Stimulated activated CD8-positive, alpha-beta memory T cell treated with anti-CD3 and anti-CD28 coated beads, Interleukin-7, amount 100 ng/mL, for 1 hour (primary cell): Measurements from ENCODE around the gene TUBB6.

Experiments used
- DNase-seq, 2 donors: peaks; one replicate each; pipeline ENCODE4 v3.0.0-alpha.2; 2020; ENCODE audit warnings: low read depth in 2 of 2

TUBB6 gene

DNA sequence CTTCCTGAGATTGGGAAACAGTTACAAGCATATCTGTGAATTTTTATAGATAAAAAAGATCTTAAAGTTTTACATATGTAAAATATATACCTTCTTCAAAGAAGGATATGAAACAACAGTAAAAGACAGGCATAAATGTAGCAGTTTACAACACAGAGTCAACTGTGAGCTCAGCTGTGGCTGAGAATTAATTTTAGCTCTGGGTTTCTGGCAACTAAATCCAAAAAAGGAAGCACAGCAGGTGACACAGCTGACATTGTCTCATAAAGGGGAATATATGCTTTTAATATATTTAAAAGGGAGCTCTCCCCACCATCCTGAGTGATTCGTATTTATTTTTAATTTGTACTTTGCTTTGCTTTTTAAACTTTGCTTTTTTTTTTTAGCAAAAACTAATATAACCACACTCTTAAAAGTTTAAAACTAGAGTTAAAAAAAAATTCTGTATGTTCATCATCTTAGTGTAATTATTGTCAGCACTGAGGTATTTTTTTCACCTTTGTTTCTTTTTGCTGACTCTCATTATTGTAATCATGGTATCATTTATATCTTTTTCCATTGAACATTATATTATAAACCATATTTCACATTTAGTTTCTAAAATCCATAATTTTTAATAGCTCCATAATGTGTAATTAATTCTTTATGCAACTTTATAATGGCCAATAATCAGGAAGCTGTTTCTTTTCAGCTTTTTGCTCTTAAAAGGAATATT lies 6.7 kb downstream of the TUBB6 start:
- no peak for DNase-seq

GRCh38 chr18:12315490-12315889 lies 7.4 kb downstream of the TUBB6 start:
- no peak for DNase-seq

GRCh38 chr18:12315911-12316310 lies 7.9 kb downstream of the TUBB6 start:
- no peak for DNase-seq

GRCh38 chr18:12317664-12318333 lies 9.8 kb downstream of the TUBB6 start:
- DNase-seq = no peak

DNA sequence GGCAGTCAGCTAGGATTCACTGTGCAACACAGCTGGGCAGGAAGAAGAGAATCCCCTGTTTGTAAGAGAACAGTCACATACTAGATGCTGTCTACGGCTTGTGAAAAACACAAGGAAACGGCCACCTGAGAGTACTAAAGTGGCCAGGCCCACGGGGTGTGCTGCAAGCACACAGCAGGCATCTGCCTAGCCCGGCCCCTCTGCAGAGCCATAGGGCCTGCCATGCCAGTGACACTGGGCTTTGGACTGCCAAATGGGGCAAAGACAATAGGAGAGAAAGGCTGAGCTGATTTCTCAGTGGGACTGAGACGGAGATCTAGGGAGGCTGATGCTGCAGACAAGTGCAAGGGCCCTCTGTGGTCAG lies 10.3 kb downstream of the TUBB6 start:
- no peak for DNase-seq

DNA sequence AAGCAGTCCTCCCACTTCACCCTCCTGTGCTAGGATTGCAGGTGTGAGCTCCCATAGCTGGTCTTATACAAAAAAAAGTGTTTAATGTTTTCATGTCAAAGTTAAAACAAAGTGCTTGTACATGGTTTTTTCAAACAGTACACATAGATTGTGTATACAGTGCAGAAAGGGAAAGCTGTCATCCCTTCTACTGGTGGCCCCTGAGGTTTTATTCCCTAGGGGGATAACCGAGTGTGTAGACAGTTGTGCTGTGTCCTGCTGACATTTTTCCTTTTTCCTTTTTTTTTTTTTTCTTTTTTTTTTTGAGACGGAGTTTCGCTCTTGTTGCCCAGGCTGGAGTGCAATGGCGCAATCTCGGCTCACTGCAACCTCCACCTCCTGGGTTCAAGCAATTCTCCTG lies 10.8 kb downstream of the TUBB6 start:
- DNase-seq = no peak

DNA sequence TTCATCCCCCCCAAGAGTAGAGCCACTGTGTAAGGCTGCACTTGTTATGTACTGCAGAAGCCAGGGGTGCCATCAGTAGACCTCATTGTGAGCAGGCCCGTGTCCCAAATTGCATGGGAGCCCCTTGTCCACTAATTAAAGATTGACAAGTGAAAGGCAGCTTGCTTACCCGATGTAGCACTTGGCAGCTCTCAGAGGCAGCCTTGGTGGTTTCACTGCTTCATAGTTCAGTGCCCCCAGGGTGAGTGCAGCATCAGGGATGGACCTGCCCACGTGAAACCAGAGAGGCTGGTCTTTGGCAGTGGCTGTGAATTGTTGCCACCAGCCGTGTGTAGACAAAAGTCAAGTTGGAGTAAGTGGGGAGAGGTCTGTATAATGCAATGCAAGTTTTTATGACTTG lies 13.3 kb downstream of the TUBB6 start:
- no peak for DNase-seq

DNA sequence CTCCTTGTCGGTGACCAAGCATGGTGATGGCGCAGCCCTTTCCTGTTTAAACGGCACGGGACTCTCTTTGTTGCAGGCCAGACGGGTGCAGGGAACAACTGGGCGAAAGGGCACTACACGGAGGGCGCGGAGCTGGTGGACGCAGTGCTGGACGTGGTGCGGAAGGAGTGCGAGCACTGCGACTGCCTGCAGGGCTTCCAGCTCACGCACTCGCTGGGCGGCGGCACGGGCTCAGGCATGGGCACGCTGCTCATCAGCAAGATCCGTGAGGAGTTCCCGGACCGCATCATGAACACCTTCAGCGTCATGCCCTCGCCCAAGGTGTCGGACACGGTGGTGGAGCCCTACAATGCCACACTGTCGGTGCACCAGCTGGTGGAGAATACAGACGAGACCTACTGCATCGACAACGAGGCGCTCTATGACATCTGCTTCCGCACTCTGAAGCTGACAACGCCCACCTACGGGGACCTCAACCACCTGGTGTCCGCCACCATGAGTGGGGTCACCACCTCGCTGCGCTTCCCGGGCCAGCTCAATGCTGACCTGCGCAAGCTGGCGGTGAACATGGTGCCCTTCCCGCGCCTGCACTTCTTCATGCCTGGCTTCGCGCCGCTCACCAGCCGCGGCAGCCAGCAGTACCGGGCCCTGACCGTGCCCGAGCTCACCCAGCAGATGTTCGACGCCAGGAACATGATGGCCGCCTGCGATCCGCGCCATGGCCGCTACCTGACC lies 17.1 kb downstream of the TUBB6 start:
- no peak for DNase-seq

DNA sequence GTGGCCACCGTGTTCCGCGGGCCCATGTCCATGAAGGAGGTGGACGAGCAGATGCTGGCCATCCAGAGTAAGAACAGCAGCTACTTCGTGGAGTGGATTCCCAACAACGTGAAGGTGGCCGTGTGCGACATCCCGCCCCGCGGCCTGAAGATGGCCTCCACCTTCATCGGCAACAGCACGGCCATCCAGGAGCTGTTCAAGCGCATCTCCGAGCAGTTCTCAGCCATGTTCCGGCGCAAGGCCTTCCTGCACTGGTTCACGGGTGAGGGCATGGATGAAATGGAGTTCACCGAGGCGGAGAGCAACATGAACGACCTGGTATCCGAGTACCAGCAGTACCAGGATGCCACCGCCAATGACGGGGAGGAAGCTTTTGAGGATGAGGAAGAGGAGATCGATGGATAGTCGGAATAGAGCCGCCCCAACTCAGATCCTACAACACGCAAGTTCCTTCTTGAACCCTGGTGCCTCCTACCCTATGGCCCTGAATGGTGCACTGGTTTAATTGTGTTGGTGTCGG lies 17.7 kb downstream of the TUBB6 start:
- DNase-seq = no peak

GRCh38 chr18:12326711-12327460 lies 18.8 kb downstream of the TUBB6 start:
- DNase-seq = no peak

- peak; percentile 32 to 60 for DNase-seq
Measured at GRCh38 chr18:12327510-12328178, 19.6 kb downstream of the TUBB6 start.

GRCh38 chr18:12328179-12328823 lies 20.3 kb downstream of the TUBB6 start:
- no peak for DNase-seq

DNA sequence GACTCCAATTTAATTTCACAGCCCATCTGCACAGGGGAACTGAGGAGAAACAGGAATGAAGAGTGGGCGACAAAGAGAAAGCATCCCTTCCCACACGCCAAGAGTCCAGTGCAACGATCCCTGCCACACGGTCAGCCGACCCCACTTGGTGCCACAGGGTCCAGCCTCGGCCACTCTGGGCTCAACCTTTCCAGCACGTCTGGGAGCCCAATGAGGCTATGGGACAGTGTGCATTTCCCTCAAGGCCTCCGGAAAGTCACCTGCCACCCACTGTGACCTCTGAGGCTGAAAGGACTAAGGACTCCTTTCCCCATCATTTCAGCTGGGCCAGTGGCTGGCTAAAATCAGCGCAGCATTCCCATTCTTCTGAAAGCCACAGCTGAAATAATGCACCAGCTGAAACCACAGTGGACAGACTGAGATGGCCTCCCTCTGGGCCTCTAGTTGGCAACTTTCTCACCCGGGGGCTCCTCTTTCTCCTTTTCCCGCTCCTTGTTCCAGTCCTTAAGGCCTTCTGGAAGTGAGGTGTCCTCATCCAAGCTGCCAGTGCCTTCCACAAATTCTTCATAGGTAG lies 21.2 kb downstream of the TUBB6 start:
- no peak for DNase-seq

GRCh38 chr18:12330766-12331165 lies 22.7 kb downstream of the TUBB6 start:
- no peak for DNase-seq

DNA sequence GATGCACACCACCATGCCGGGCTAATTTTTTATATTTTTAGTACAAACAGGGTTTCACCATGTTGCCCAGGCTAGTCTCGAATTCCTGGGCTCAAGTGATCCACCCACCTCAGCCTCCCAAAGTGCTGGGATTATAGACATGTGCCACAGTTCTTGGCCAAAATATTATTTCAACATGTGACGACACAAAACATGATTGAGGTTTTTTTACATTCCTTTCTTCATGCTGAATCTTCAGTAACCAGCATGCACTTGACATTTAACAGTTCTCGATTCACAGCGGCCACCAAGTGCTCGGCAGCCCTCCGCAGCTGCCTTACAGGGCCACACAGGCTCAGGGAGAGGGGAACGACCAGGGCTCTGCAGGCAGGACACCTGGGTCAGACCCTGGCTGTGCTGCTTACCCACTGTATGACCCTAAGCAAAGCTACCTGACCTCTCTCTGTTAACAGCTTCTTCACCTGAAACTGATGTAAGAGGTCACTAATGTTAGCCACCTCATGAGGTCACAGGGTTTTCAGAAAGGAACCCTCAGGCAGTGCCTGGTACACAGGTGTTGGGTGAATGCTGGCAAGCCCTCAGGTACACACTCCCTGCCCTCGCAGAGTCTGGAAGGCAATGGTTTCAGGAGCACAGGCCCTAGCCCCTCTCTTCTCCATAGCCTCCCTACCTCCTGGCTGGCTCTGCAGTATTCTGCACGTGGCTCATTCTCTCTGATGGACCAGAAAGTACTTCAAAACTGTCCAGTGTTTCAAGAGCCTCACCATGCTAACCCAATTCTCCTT lies 25.7 kb downstream of the TUBB6 start:
- no peak for DNase-seq

DNA sequence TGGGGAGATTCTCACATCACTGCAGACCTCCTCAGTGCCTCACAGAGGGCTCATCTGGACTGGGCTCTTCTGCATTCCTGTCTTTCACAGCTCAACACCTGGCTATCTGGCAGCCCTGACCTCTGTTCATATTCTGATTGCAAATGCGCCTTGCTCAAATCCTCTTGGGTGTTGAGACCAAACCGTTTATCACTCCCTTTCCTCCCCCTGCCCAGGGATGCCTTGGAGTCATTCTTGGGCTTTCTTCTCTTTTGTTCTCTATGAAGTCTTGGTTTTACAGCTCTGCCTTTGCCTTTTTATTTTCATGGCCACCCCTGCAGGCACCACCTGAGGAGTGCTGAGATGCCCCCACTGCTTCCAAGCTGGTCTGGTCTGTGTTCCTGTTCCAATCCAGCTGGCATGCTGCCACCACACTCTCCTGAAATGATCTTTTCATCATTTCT lies 26.3 kb downstream of the TUBB6 start:
- no peak for DNase-seq

GRCh38 chr18:12334863-12335262 lies 26.8 kb downstream of the TUBB6 start:
- no peak for DNase-seq

- DNase-seq = no peak
Measured at GRCh38 chr18:12335503-12335902, 27.5 kb downstream of the TUBB6 start.

DNA sequence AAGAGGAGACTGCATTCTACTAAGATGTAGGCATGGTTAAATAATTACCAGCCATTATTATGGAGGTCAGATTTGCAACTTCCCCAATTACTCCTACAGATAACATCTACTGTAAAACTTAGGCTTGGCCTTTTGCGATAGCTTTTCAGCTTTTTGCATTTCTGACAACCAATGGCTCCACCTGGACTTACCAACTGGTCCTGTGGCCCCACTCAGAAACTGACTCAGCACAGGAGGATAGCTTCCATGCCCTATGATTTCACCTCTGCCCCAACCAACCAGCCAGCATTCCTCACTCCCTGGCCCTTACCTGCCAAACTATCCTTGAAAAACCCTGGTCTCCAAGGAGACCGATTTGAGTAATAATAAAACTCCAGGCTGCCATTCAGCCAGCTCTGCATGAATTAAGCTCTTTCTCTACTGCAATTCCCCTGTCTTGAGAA lies 28.2 kb downstream of the TUBB6 start:
- no peak for DNase-seq

DNA sequence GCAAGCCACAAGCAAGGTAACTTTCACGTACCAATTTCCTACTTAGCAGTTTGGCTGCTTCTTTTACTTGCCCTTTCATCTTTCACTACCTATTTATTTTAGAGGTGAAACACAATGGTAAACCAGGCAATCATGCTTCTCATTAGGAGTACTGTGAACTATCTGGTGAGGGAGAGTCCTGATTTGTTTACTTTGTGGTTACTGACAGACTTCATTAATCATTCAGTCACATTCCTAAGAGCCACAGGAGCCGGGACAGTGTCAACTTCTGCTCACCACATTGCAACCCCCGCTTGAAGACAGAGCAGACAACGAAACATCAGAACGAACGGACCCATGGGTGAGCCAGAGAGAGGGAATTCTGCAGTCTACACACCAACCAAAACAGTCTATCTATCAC lies 28.8 kb downstream of the TUBB6 start:
- DNase-seq = no peak
